Trophoblast cell (in vitro differentiated cells and primary cell): ENCODE measurements around the gene PARD3B.

Experiments
- DNase-seq, 2 donors: peaks; one replicate each; pipeline ENCODE4 v3.0.0-alpha.2; 2016
- H2AFZ ChIP-seq: 2 replicates; pipeline ENCODE4 v1.6.1; 2013; ENCODE audit warnings: low read length, moderate library complexity, mild to moderate bottlenecking; ENCODE audit not compliant: insufficient read depth, poor library complexity
- H2AK5ac ChIP-seq: 2 replicates; pipeline ENCODE4 v1.6.1; 2013; ENCODE audit warnings: mild to moderate bottlenecking, low read length
- H2BK120ac ChIP-seq: 2 replicates; pipeline ENCODE4 v1.6.1; 2013; ENCODE audit warnings: low read length, mild to moderate bottlenecking, moderate library complexity; ENCODE audit not compliant: insufficient read depth, poor library complexity
- H2BK12ac ChIP-seq: 2 replicates; pipeline ENCODE4 v1.6.1; 2013; ENCODE audit warnings: mild to moderate bottlenecking, low read length, moderate library complexity
- H2BK5ac ChIP-seq: 2 replicates; pipeline ENCODE4 v1.6.1; 2013; ENCODE audit warnings: low read length, low read depth, moderate library complexity, mild to moderate bottlenecking; ENCODE audit not compliant: poor library complexity
- H3K14ac ChIP-seq: 2 replicates; pipeline ENCODE4 v1.6.1; 2013; ENCODE audit warnings: mild to moderate bottlenecking, low read length
- H3K18ac ChIP-seq: 2 replicates; pipeline ENCODE4 v1.6.1; 2013; ENCODE audit warnings: mild to moderate bottlenecking, low read length
- H3K23ac ChIP-seq: 2 replicates; pipeline ENCODE4 v1.6.1; 2013; ENCODE audit warnings: low read length
- H3K27ac ChIP-seq: 2 replicates; pipeline ENCODE4 v1.5.1; 2013; ENCODE audit warnings: low read depth, mild to moderate bottlenecking, inconsistent platforms, low read length, moderate library complexity
- H3K27me3 ChIP-seq: 2 replicates; pipeline ENCODE4 v1.6.1; 2013; ENCODE audit warnings: inconsistent platforms, mild to moderate bottlenecking, low read length, moderate library complexity; ENCODE audit not compliant: insufficient read depth
- H3K36me3 ChIP-seq, 2 experiments: 1 replicate in 1 of 2; 2 replicates in 1 of 2; pipeline ENCODE4 v1.6.1; 2013; ENCODE audit warnings: low read length in 2 of 2, mild to moderate bottlenecking in 2 of 2, moderate library complexity in 1 of 2; ENCODE audit not compliant: insufficient read depth in 2 of 2, control insufficient read depth in 1 of 2
- H3K4ac ChIP-seq: 2 replicates; pipeline ENCODE4 v1.6.1; 2013; ENCODE audit warnings: low read depth, mild to moderate bottlenecking, low read length, moderate library complexity
- H3K4me1 ChIP-seq, 2 experiments: 1 replicate in 1 of 2; 2 replicates in 1 of 2; pipeline ENCODE4 v1.6.1; 2013; ENCODE audit warnings: low read length in 2 of 2, mild to moderate bottlenecking in 2 of 2, moderate library complexity in 1 of 2; ENCODE audit not compliant: insufficient read depth in 2 of 2, control insufficient read depth in 1 of 2
- H3K4me2 ChIP-seq: 2 replicates; pipeline ENCODE4 v1.6.1; 2013; ENCODE audit warnings: inconsistent platforms, mild to moderate bottlenecking, low read length, moderate library complexity
- H3K4me3 ChIP-seq: 2 replicates; pipeline ENCODE4 v1.5.1; 2013; ENCODE audit warnings: mild to moderate bottlenecking, low read depth, low read length, inconsistent platforms
- H3K79me1 ChIP-seq: one replicate; pipeline ENCODE4 v1.6.1; 2013; ENCODE audit warnings: low read length
- H3K79me2 ChIP-seq: 2 replicates; pipeline ENCODE4 v1.6.1; 2013; ENCODE audit warnings: low read length, mild to moderate bottlenecking; ENCODE audit not compliant: control insufficient read depth, insufficient read depth, poor library complexity
- H3K9ac ChIP-seq: 2 replicates; pipeline ENCODE4 v1.6.1; 2013; ENCODE audit warnings: mild to moderate bottlenecking, low read length
- H3K9me3 ChIP-seq: 2 replicates; pipeline ENCODE4 v1.6.1; 2013; ENCODE audit warnings: low read depth, mild to moderate bottlenecking, control low read depth, inconsistent platforms, low read length; ENCODE audit not compliant: insufficient read depth
- H4K12ac ChIP-seq: 2 replicates; pipeline ENCODE4 v1.6.1; 2013; ENCODE audit warnings: low read depth, mild to moderate bottlenecking, low read length, moderate library complexity
- H4K8ac ChIP-seq: 2 replicates; pipeline ENCODE4 v1.6.1; 2013; ENCODE audit warnings: low read depth, mild to moderate bottlenecking, low read length, moderate library complexity
- H4K91ac ChIP-seq: one replicate; pipeline ENCODE4 v1.6.1; 2013; ENCODE audit warnings: low read depth, mild to moderate bottlenecking, low read length, moderate library complexity
- WGBS: extraction: QIAGEN DNeasy Blood & Tissue Kit; methylation state at CpG from one replicate; pipeline ENCODE4 v1.1.7; 2013; ENCODE audit warnings: missing lambda C conversion rate; ENCODE audit not compliant: insufficient read length, insufficient coverage; ENCODE audit errors: extremely low coverage; 5-methylcytosine and 5-hydroxymethylcytosine counted together

Gene PARD3B

GRCh38 chr2:205613970-205614559, 1068.8 kb downstream of the PARD3B start:
- H3K27ac ChIP-seq = peak overlapping the region; percentile 14
- no peak overlapping the region for H4K12ac ChIP-seq
- no peak overlapping the region for H4K8ac ChIP-seq
- H2BK120ac ChIP-seq = no peak overlapping the region
- H3K9me3 ChIP-seq = peaks cover 3% of the 10 kb centered on the region
- no peak overlapping the region for H2AK5ac ChIP-seq
- no peaks in the 10 kb centered on the region for H3K79me2 ChIP-seq
- no peak overlapping the region for H3K4ac ChIP-seq
- no peak overlapping the region for H2BK12ac ChIP-seq
- H3K4me1 ChIP-seq = peaks cover 0 to 5% of the 10 kb centered on the region in 2 experiments
- peaks cover 2% of the 10 kb centered on the region for H3K79me1 ChIP-seq
- no peaks in the 10 kb centered on the region for H3K27me3 ChIP-seq
- no peaks in the 10 kb centered on the region for H3K36me3 ChIP-seq
- no peak overlapping the region for H2BK5ac ChIP-seq
- whole genome bisulfite sequencing = no CpG with 5 or more reads among the region's 3 CpGs
- H2AFZ ChIP-seq = no peak overlapping the region
- no peak overlapping the region for H3K9ac ChIP-seq
- no peak overlapping the region for H3K4me3 ChIP-seq
- H3K23ac ChIP-seq = no peak overlapping the region
- no peak for DNase-seq
- no peak overlapping the region for H3K14ac ChIP-seq
- H3K4me2 ChIP-seq = no peak overlapping the region
- H3K18ac ChIP-seq = no peak overlapping the region
- H4K91ac ChIP-seq = no peak overlapping the region

- no peak overlapping the region for H3K9ac ChIP-seq
- H3K4me3 ChIP-seq = no peak overlapping the region
Observed at GRCh38 chr2:205614965-205615364, 1069.7 kb downstream of the PARD3B start.

GRCh38 chr2:205617905-205618304, 1072.6 kb downstream of the PARD3B start:
- Histone ChIP-seq H3K4me3 (no peak overlapping the region), H3K4me1 (peaks cover 0 to 2% of the 10 kb centered on the region in 2 experiments), H3K27me3 (no peaks in the 10 kb centered on the region), H4K91ac (no peak overlapping the region), H3K4ac (no peak overlapping the region), H4K8ac (no peak overlapping the region), H3K23ac (no peak overlapping the region), H2BK12ac (no peak overlapping the region), H2BK120ac (no peak overlapping the region), H2AK5ac (no peak overlapping the region), H3K18ac (no peak overlapping the region), H3K27ac (no peak overlapping the region), H4K12ac (no peak overlapping the region), H3K14ac (no peak overlapping the region), H3K9me3 (peaks cover 3% of the 10 kb centered on the region), H2BK5ac (no peak overlapping the region), H3K9ac (no peak overlapping the region), H3K79me2 (no peaks in the 10 kb centered on the region), H3K36me3 (no peaks in the 10 kb centered on the region), H3K79me1 (no peaks in the 10 kb centered on the region), H3K4me2 (no peak overlapping the region), H2AFZ (no peak overlapping the region)
- WGBS = no CpG with 5 or more reads among the region's 2 CpGs
- no peak for DNase-seq

More at GRCh38 chr2:205614965-205615364, 1069.7 kb downstream of the PARD3B start:
- Histone ChIP-seq H2AK5ac (no peak overlapping the region), H3K27me3 (no peaks in the 10 kb centered on the region), H2BK5ac (no peak overlapping the region), H3K36me3 (no peaks in the 10 kb centered on the region), H3K23ac (no peak overlapping the region), H3K9me3 (peaks cover 3% of the 10 kb centered on the region), H3K14ac (no peak overlapping the region), H2BK12ac (no peak overlapping the region), H3K4me2 (no peak overlapping the region), H3K27ac (no peak overlapping the region), H4K12ac (no peak overlapping the region), H4K8ac (no peak overlapping the region), H3K79me1 (peaks cover 2% of the 10 kb centered on the region), H2AFZ (no peak overlapping the region), H4K91ac (no peak overlapping the region), H2BK120ac (no peak overlapping the region), H3K4me1 (peaks cover 0 to 5% of the 10 kb centered on the region in 2 experiments), H3K79me2 (no peaks in the 10 kb centered on the region), H3K18ac (no peak overlapping the region), H3K4ac (no peak overlapping the region)
- DNase-seq = no peak
- no CpG with 5 or more reads among the region's 4 CpGs for WGBS

DNA sequence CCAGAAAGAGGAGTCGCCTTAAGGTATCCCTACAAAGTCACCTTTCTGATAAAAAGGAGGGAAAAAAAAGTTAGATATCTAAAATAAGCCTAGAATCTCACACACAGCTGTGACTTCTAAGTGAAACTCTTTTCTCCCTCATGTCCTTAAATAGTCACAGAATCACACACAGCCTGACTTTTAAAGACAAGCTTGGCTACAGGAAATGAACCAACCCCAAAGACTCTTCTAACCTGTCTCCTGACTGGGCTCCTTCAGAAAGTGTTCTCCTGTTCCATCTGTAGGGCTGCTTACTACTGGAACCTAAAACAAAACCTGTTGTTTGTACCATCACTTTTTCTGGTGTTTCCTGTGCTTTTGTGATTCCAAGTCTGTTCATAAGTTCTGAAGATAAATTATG, 1074.3 kb downstream of the PARD3B start:
- Histone ChIP-seq H3K36me3 (no peaks in the 10 kb centered on the region), H4K91ac (no peak overlapping the region), H3K79me1 (no peaks in the 10 kb centered on the region), H3K4me2 (no peak overlapping the region), H3K9ac (no peak overlapping the region), H4K12ac (no peak overlapping the region), H2BK5ac (no peak overlapping the region), H2AFZ (no peak overlapping the region), H3K4me3 (no peak overlapping the region), H4K8ac (no peak overlapping the region), H3K18ac (no peak overlapping the region), H2BK120ac (no peak overlapping the region), H3K23ac (no peak overlapping the region), H3K27me3 (no peaks in the 10 kb centered on the region), H3K27ac (no peak overlapping the region), H3K4me1 (no peaks in the 10 kb centered on the region), H3K4ac (no peak overlapping the region), H3K79me2 (no peaks in the 10 kb centered on the region), H2AK5ac (no peak overlapping the region), H2BK12ac (no peak overlapping the region), H3K9me3 (peaks cover 3% of the 10 kb centered on the region), H3K14ac (no peak overlapping the region)
- no peak for DNase-seq
- WGBS = no CpG with 5 or more reads among the region's 1 CpG
